Stimulated activated CD4-positive, alpha-beta T cell treated with anti-CD3 and anti-CD28 coated beads, Interleukin-12 subunit alpha, Interleukin-12 subunit beta, amount 100 ng/mL, for 48 hours (primary cell): ENCODE measurements around the gene MYO1E.

Experiments
- DNase-seq, 3 donors: peaks; one replicate each; pipeline ENCODE4 v3.0.0-alpha.2; 2020; ENCODE audit warnings: low read depth in 2 of 3, low spot score in 1 of 3

MYO1E gene

GRCh38 chr15:59199626-59200465 lies 172.8 kb downstream of the MYO1E start:
- DNase-seq: no peak

GRCh38 chr15:59197454-59197853 lies 175.2 kb downstream of the MYO1E start:
- no peak for DNase-seq

GRCh38 chr15:59196416-59196815 lies 176.3 kb downstream of the MYO1E start:
- DNase-seq: no peak

- no peak for DNase-seq
Observed at GRCh38 chr15:59194639-59195325, 177.9 kb downstream of the MYO1E start.

- DNase-seq: no peak
Observed at GRCh38 chr15:59191855-59192237, 180.8 kb downstream of the MYO1E start.

- DNase-seq: no peak
Observed at GRCh38 chr15:59190291-59190690, 182.4 kb downstream of the MYO1E start.

- DNase-seq: no peak
Observed at GRCh38 chr15:59189241-59189640, 183.4 kb downstream of the MYO1E start.

GRCh38 chr15:59186501-59186900 lies 186.2 kb downstream of the MYO1E start:
- DNase-seq: no peak

- no peak for DNase-seq
Observed at GRCh38 chr15:59185725-59186124, 186.9 kb downstream of the MYO1E start.

GRCh38 chr15:59180945-59181600 lies 191.6 kb downstream of the MYO1E start:
- no peak for DNase-seq

GRCh38 chr15:59179717-59180116 lies 193.0 kb downstream of the MYO1E start:
- DNase-seq: no peak

- DNase-seq: no peak
Observed at GRCh38 chr15:59178151-59178695, 194.4 kb downstream of the MYO1E start.

GRCh38 chr15:59177317-59177660 lies 195.4 kb downstream of the MYO1E start:
- DNase-seq: no peak

- no peak for DNase-seq
Observed at GRCh38 chr15:59176653-59177316, 195.9 kb downstream of the MYO1E start.

GRCh38 chr15:59174835-59175831 lies 197.5 kb downstream of the MYO1E start:
- DNase-seq: peak; percentile 8 to 26 (median 17)

GRCh38 chr15:59174151-59174834 lies 198.4 kb downstream of the MYO1E start:
- no peak for DNase-seq

- no peak for DNase-seq
Observed at GRCh38 chr15:59173194-59173593, 199.5 kb downstream of the MYO1E start.

GRCh38 chr15:59172289-59172901 lies 200.3 kb downstream of the MYO1E start:
- DNase-seq: no peak

GRCh38 chr15:59171067-59171397 lies 201.6 kb downstream of the MYO1E start:
- no peak for DNase-seq
